Right cardiac atrium (tissue), 5 donors: Measurements from ENCODE around the gene NMRK2. TPM values are rescaled to one million over a fixed set of nuclear protein-coding genes. Genes with fewer than 3 reads are reported as not detected.

Experiments
- ATAC-seq, 2 donors: fragments of 200-7000 bp; cut with Tn5 transposase; one replicate each; pipeline versions ENCODE4 v1.8.0 to v1.9.1; 2020; ENCODE audit warnings: moderate library complexity in 2 of 2, mild to moderate bottlenecking in 1 of 2
- DNase-seq, 3 donors: peaks; one replicate each; pipeline ENCODE4 v3.0.0-alpha.2; 2020
- H3K27ac ChIP-seq: one replicate; pipeline ENCODE4 v1.5.1; 2013; ENCODE audit warnings: mild to moderate bottlenecking, low read length, control low read depth, moderate library complexity
- H3K27me3 ChIP-seq: one replicate; pipeline ENCODE4 v1.6.1; 2013; ENCODE audit not compliant: control insufficient read depth, insufficient read depth
- H3K4me1 ChIP-seq: one replicate; pipeline ENCODE4 v1.6.1; 2013; ENCODE audit warnings: low read length; ENCODE audit not compliant: control insufficient read depth, insufficient read depth
- H3K4me3 ChIP-seq: one replicate; pipeline ENCODE4 v1.5.1; 2013; ENCODE audit warnings: low read length, control low read depth
- H3K9me3 ChIP-seq: one replicate; pipeline ENCODE4 v1.6.1; 2013; ENCODE audit warnings: low read length; ENCODE audit not compliant: control insufficient read depth
- WGBS: extraction: QIAGEN DNeasy Blood & Tissue Kit; methylation state at CpG from one replicate; pipeline ENCODE4 v1.1.7; 2013; 5-methylcytosine and 5-hydroxymethylcytosine counted together
- intact Hi-C, 4 donors: fragments of 100-400 bp; cut with DNase I; formaldehyde crosslinking; loops; one replicate each; pipeline versions ENCODE4 v1.11.0 to v1.14.0; 2022 to 2023
- polyA plus RNA-seq: library from polyadenylated mRNA; stranded (reverse); fragments of 200-250 nt; gene quantifications from one replicate; pipeline ENCODE4 v1.2.3, GENCODE V29; 2013
- total RNA-seq, 4 donors: library from RNA; stranded (reverse); fragmentation: NEBNext Ultra II Directional; extraction: Animal tissue kit (Norgen Biotek cat#: 25700); gene quantifications; one replicate each; pipeline ENCODE4 v1.2.1, GENCODE V29; 2021
- donor health status: healthy with polysubstance abuse.
- donor health status: DM: no; HTN: yes; CAD: no.
- donor health status: DM: no; HTN: no; CAD: no.
- donor health status: DM: no; HTN: yes; CAD: no; lungs with severe emphysema.
- donor health status: DM: yes; HTN: yes; CAD: no.

Gene NMRK2
- total and polyA plus RNA-seq, 5 donors: 1,114 to 1,838 (median 1,316) TPM

GRCh38 chr19:3904233-3904632, 28.6 kb upstream of the NMRK2 start:
- Histone ChIP-seq H3K27me3 (no peaks in the 10 kb centered on the region), H3K4me1 (no peaks in the 10 kb centered on the region), H3K4me3 (no peak overlapping the region), H3K9me3 (no peaks in the 10 kb centered on the region), H3K27ac (no peak overlapping the region)
- DNase-seq: no peak
- intact Hi-C loops: no loop called here
- 91% methylated on average over 8 of the region's 8 CpGs for WGBS
- ATAC-seq: no peak

GRCh38 chr19:3907626-3908265, 25.1 kb upstream of the NMRK2 start:
- H3K27me3 ChIP-seq: no peaks in the 10 kb centered on the region
- ATAC-seq (peak in 1 of 2 donors; percentile 38), DNase-seq (no peak)
- no peak overlapping the region for H3K27ac ChIP-seq
- no peaks in the 10 kb centered on the region for H3K4me1 ChIP-seq
- intact Hi-C loops: no loop called here
- 85% methylated on average over 50 of the region's 50 CpGs for WGBS
- H3K4me3 ChIP-seq: no peak overlapping the region
- H3K9me3 ChIP-seq: no peaks in the 10 kb centered on the region

GRCh38 chr19:3908266-3909054, 24.4 kb upstream of the NMRK2 start:
- Histone ChIP-seq H3K4me3 (no peak overlapping the region), H3K4me1 (no peaks in the 10 kb centered on the region), H3K9me3 (no peaks in the 10 kb centered on the region), H3K27me3 (no peaks in the 10 kb centered on the region), H3K27ac (no peak overlapping the region)
- DNase-seq (no peak), ATAC-seq (no peak)
- 77% methylated on average over 14 of the region's 14 CpGs for WGBS
- intact Hi-C loops: no loop called here

- Histone ChIP-seq H3K27ac (no peak overlapping the region), H3K4me3 (no peak overlapping the region), H3K4me1 (no peaks in the 10 kb centered on the region), H3K9me3 (no peaks in the 10 kb centered on the region), H3K27me3 (no peaks in the 10 kb centered on the region)
- intact Hi-C loops: no loop called here
- 97% methylated on average over 1 of the region's 1 CpG for WGBS
- DNase-seq (no peak), ATAC-seq (no peak)
Measured at GRCh38 chr19:3910105-3910504, 22.8 kb upstream of the NMRK2 start.

- DNase-seq (no peak), ATAC-seq (no peak)
- H3K4me1 ChIP-seq: no peaks in the 10 kb centered on the region
- H3K4me3 ChIP-seq: no peak overlapping the region
- no peaks in the 10 kb centered on the region for H3K9me3 ChIP-seq
- WGBS: 74% methylated on average over 9 of the region's 9 CpGs
- no peaks in the 10 kb centered on the region for H3K27me3 ChIP-seq
- intact Hi-C loops: no loop called here
- no peak overlapping the region for H3K27ac ChIP-seq
Measured at GRCh38 chr19:3914199-3914598, 18.7 kb upstream of the NMRK2 start.

- ATAC-seq: no peak
- WGBS: 90% methylated on average over 5 of the region's 5 CpGs
- no peak overlapping the region for H3K4me3 ChIP-seq
- no peaks in the 10 kb centered on the region for H3K27me3 ChIP-seq
- no peaks in the 10 kb centered on the region for H3K9me3 ChIP-seq
- no peak overlapping the region for H3K27ac ChIP-seq
- intact Hi-C loops: no loop called here
- DNase-seq: no peak
- no peaks in the 10 kb centered on the region for H3K4me1 ChIP-seq
Measured at GRCh38 chr19:3916033-3916432, 16.8 kb upstream of the NMRK2 start.

- 93% methylated on average over 8 of the region's 8 CpGs for WGBS
- ATAC-seq: no peak
Measured at GRCh38 chr19:3919793-3920192, 13.1 kb upstream of the NMRK2 start.

GRCh38 chr19:3923096-3923758, 9.6 kb upstream of the NMRK2 start:
- no peaks in the 10 kb centered on the region for H3K4me1 ChIP-seq
- no peak for DNase-seq
- intact Hi-C loops: no loop called here
- no peak overlapping the region for H3K4me3 ChIP-seq
- no peak for ATAC-seq
- H3K27me3 ChIP-seq: no peaks in the 10 kb centered on the region
- H3K27ac ChIP-seq: no peak overlapping the region
- H3K9me3 ChIP-seq: no peaks in the 10 kb centered on the region

More at GRCh38 chr19:3919793-3920192, 13.1 kb upstream of the NMRK2 start:
- H3K4me1 ChIP-seq: no peaks in the 10 kb centered on the region
- DNase-seq: no peak
- H3K4me3 ChIP-seq: no peak overlapping the region
- no peak overlapping the region for H3K27ac ChIP-seq
- intact Hi-C loops: no loop called here
- H3K9me3 ChIP-seq: no peaks in the 10 kb centered on the region
- H3K27me3 ChIP-seq: no peaks in the 10 kb centered on the region

GRCh38 chr19:3923912-3924311, 9.0 kb upstream of the NMRK2 start:
- Histone ChIP-seq H3K4me1 (no peaks in the 10 kb centered on the region), H3K9me3 (no peaks in the 10 kb centered on the region), H3K27ac (no peak overlapping the region), H3K27me3 (no peaks in the 10 kb centered on the region), H3K4me3 (no peak overlapping the region)
- DNase-seq (no peak), ATAC-seq (no peak)
- intact Hi-C loops: no loop called here
- WGBS: 80% methylated on average over 1 of the region's 1 CpG

- WGBS: 55% methylated on average over 8 of the region's 8 CpGs
- intact Hi-C loops: no loop called here
- DNase-seq (peak; percentile 56 to 88 (median 82)), ATAC-seq (peak; percentile 61 to 66)
- H3K4me1 ChIP-seq: no peaks in the 10 kb centered on the region
- H3K4me3 ChIP-seq: no peak overlapping the region
- H3K9me3 ChIP-seq: no peaks in the 10 kb centered on the region
- H3K27me3 ChIP-seq: no peaks in the 10 kb centered on the region
- peak overlapping the region; percentile 94 for H3K27ac ChIP-seq
Measured at GRCh38 chr19:3931041-3931440, 1.8 kb upstream of the NMRK2 start.
